ES-I3 (cell line): ENCODE data around the gene SLPI.

ENCODE experiments used
- H3K36me3 ChIP-seq: 2 replicates; pipeline ENCODE4 v1.6.1; 2013; ENCODE audit warnings: mild to moderate bottlenecking, low read length, control low read depth, moderate library complexity; ENCODE audit not compliant: insufficient read depth
- H3K4me1 ChIP-seq: 2 replicates; pipeline ENCODE4 v1.6.1; 2013; ENCODE audit warnings: mild to moderate bottlenecking, control low read depth, low read length; ENCODE audit not compliant: insufficient read depth
- H3K9ac ChIP-seq: 2 replicates; pipeline ENCODE4 v1.6.1; 2013; ENCODE audit warnings: low read depth, mild to moderate bottlenecking, low read length, moderate library complexity
- H3K9me3 ChIP-seq: 2 replicates; pipeline ENCODE4 v1.6.1; 2013; ENCODE audit warnings: mild to moderate bottlenecking, low read length, moderate library complexity; ENCODE audit not compliant: control insufficient read depth, insufficient read depth

The SLPI gene, protein sequence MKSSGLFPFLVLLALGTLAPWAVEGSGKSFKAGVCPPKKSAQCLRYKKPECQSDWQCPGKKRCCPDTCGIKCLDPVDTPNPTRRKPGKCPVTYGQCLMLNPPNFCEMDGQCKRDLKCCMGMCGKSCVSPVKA

DNA sequence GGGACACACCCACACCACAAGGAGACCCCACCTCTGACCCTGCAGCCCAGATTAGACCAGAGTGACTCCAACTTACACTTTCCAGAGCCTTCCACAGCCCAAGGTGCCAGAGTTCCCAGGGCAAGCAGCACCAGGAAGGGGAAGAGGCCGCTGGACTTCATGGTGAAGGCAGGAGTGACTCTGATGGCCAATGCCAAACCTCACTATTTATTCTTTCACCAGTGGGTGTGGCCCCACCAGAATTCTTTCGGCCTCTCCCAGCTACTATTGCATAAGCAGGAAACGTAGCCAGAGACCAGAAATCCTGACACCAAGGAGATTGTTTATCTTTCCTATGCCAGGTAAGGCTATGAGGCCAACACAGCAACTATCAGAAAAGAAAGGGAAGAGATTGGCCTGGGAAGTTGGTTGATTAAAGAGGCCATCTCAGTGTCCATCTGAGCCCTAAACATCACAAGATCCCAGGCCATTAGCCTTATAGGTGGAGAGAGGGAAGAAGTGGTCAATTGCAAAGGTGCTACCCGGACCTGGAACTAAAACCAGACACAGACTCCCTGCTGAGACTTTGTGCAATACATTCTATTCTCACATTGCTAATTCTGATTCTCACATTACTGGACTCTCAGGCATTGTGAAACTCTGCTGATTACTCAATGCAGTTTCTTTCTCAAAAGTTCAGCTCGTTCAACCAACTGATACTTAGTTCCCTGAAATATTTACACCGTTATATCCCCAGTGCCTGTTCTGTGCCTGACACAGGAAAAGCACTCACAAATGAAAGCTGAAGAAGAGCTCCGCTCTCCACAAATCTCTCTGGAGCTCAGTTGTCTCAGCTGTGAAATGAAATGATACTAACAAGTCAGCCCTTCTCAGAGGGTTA lies at the start of gene SLPI:
Gene SLPI, minus strand, starts transcription at position 182 of the 880 bp plus-strand sequence. Its CDS starts 21 bp downstream, at position 161.
- Histone ChIP-seq H3K9ac (no peak within 1 kb of the TSS), H3K36me3 (no peaks in the 10 kb centered on the region), H3K4me1 (peaks cover 4% of the 10 kb centered on the region), H3K9me3 (no peaks in the 10 kb centered on the region)

DNA sequence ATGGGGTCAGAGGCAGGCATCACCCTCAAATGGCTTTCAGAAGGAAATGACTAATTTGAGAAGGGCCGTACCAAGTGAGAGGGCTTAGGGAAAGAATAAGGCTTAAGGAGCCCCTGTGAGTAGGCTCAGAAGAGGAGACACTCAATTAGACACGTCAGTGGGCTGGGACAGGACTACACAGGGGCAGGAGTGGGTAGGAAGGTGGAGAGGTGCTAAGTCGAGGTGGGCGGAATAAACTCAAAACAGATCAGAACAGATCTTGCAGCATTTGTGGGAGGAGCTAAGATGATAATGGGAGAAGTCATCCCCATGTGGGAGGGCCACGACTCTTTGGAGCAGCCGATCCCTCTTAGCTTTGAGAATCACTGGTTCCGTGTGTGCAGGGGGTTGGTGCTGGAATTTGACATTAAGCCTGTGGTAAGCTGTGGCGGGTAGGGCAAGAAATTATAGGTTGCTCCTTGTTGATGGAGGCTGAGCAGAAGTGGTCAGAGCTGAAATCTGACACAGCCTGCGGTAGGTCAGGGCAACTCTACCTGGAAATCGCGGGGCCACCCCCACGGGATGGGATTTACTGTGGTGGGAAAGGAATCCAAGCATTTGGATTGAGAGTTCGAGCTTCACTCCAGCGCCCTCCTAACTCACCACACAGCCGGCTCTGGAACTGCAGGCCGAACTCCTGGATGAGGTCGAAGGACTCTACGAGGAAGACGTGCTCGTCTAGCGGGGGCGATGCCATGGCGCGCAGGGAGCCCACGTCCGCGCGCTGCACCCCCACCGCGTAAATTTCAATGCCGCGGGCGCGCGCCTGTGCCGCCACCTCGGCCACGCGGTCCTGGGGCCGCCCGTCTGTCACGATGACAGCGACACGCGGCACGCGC lies 49.5 kb upstream of the SLPI start:
- peaks cover 7% of the 10 kb centered on the region for H3K4me1 ChIP-seq
- H3K9me3 ChIP-seq = no peaks in the 10 kb centered on the region; the same call in 1 of the 2 replicates
- H3K9ac ChIP-seq = no peak overlapping the region
- no peaks in the 10 kb centered on the region for H3K36me3 ChIP-seq

DNA sequence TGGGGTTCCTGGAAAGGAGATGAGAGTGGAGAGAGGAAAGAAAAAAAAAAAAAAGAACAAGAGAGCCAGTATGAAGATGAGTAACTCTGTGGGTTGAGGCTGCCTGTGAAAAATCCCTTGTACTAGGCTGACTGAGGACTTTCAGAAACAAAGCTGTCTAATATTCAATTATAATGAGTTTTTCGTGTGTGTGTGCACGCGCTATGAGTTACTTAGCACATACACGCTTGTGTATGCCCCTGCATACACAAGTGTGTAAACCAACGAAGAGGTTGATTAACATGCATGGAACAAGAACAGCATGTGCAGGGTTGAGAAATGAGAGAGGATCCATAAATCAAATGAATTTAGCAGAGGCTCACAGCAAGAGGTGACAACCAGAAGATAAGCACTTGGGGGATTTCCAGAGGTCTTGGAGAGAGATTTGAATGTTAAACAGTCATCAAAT lies 47.5 kb upstream of the SLPI start:
- Histone ChIP-seq H3K9me3 (no peaks in the 10 kb centered on the region; the same call in 1 of the 2 replicates), H3K36me3 (no peaks in the 10 kb centered on the region), H3K4me1 (peaks cover 7% of the 10 kb centered on the region), H3K9ac (no peak overlapping the region)

DNA sequence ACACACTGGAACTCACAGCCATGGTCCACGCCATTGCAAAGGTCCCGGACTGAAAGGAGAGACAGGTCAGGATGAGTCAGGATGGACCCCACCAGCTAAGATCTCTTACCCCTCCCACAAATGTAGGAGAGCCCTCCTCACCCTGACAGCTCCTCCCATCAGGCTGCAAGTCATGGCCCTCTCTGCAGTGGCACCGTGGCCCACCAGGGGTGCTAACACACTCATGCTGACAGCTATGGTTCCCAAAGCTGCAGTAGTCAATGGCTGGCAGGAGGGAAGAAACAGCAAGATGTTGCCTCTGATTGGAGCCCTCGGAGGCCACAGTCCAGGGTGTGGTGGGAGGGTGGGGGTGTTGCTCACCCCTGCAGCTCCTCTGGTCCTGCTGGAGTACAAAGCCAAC lies 46.6 kb upstream of the SLPI start:
- H3K9me3 ChIP-seq = no peaks in the 10 kb centered on the region
- peaks cover 7% of the 10 kb centered on the region for H3K4me1 ChIP-seq
- peak overlapping the region; percentile 43; the same call in 1 of the 2 replicates for H3K9ac ChIP-seq
- no peaks in the 10 kb centered on the region for H3K36me3 ChIP-seq

DNA sequence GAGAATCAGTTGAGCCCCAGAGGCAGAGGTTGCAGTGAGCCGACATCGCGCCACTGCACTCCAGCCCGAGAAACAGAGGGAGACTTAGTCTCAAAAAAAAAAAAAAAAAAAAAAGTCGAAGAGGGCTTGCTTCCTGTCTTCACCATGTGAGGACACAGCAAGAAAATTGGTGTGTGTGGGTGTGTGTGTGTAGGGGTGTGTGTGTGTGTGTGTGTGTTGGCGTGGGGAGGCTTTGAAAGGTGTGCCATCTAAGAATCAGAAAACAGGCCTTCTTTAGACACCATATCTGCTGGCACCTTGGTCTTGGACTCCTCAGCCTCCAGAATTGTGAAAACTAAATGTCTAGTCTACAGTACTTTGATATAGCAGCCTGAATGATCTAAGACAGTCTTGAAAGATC lies 45.4 kb upstream of the SLPI start:
- 0 out of 2 replicates have a peak, but pooled peaks cover 3% of the 10 kb centered on the region for H3K9me3 ChIP-seq
- H3K9ac ChIP-seq = no peak overlapping the region
- H3K36me3 ChIP-seq = no peaks in the 10 kb centered on the region
- H3K4me1 ChIP-seq = peaks cover 7% of the 10 kb centered on the region

DNA sequence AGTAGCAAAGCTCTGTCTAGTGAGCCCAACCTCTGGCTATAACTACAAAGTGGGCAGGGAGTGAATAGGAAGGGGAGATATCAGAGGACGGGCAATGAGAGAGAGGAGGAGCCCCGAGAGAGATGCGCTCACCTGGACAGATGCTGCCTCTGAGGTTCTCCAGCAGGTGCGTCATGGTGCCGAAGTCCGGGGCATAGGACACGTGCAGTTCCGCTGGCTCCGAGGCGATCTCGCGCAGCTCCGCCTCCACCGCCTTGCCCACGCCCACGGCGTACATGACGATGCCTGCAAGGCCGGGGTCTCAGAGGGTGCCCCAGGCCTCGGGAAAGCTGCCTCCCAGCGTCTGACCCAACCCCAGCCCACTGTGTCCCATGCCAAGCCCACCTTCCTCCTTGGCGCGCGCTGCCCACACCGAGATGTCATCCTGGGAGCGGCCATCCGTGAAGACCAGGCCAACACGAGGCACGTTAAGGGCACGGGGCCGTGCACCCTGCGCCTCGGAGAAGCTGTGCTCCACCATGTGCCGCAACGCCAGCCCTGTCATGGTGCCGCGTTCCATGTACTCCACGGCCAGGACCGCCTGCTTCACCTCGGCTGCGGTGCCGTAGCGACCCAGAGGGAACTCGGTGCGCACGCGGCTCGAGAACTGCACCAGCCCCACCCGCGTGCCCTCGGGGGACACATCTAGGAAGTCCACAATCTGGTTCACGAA lies 43.6 kb upstream of the SLPI start:
- Histone ChIP-seq H3K9me3 (peaks cover 12% of the 10 kb centered on the region; the same call in 1 of the 2 replicates), H3K4me1 (peaks cover 7% of the 10 kb centered on the region), H3K36me3 (no peaks in the 10 kb centered on the region), H3K9ac (no peak overlapping the region)

DNA sequence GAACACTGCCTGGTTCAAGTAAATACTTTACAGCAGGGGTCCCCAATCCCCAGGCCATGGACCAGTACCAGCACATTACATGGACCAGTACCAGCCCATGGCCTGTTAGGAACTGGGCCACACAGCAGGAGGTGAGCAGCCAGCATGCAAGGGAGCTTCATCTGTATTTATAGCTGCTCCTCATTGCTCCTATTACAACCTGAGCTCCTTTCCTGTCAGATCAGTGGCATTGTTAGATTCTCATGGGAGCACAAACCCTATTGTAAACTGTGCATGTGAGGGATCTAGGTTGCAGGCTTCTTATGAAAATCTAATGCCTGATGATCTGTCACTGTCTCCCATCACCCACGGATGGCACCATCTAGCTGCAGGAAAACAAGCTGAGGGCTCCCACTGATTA lies 40.3 kb upstream of the SLPI start:
- Histone ChIP-seq H3K9me3 (peaks cover 12% of the 10 kb centered on the region; the same call in 1 of the 2 replicates), H3K4me1 (no peaks in the 10 kb centered on the region; the same call in 1 of the 2 replicates), H3K36me3 (no peaks in the 10 kb centered on the region), H3K9ac (no peak overlapping the region)

DNA sequence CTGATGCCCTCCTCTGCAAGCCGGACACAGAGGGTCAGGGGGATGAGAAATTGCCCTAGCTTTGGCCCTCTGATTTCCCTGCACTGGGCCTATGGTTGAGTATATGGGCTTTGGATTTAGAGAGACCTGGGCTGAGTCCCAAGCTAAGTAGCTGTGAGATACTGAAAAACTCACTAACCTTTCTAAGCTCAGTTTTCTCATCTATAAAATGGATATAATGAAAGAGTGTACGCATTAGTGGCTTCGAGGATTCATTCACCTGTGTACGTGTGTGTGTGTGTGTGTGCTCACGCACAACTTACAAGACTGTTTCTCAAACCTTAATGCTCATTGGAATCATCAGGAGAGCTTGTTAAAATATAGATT lies 39.6 kb upstream of the SLPI start:
- Histone ChIP-seq H3K9me3 (peaks cover 12% of the 10 kb centered on the region; the same call in 1 of the 2 replicates), H3K9ac (no peak overlapping the region), H3K36me3 (no peaks in the 10 kb centered on the region), H3K4me1 (no peaks in the 10 kb centered on the region; the same call in 1 of the 2 replicates)

DNA sequence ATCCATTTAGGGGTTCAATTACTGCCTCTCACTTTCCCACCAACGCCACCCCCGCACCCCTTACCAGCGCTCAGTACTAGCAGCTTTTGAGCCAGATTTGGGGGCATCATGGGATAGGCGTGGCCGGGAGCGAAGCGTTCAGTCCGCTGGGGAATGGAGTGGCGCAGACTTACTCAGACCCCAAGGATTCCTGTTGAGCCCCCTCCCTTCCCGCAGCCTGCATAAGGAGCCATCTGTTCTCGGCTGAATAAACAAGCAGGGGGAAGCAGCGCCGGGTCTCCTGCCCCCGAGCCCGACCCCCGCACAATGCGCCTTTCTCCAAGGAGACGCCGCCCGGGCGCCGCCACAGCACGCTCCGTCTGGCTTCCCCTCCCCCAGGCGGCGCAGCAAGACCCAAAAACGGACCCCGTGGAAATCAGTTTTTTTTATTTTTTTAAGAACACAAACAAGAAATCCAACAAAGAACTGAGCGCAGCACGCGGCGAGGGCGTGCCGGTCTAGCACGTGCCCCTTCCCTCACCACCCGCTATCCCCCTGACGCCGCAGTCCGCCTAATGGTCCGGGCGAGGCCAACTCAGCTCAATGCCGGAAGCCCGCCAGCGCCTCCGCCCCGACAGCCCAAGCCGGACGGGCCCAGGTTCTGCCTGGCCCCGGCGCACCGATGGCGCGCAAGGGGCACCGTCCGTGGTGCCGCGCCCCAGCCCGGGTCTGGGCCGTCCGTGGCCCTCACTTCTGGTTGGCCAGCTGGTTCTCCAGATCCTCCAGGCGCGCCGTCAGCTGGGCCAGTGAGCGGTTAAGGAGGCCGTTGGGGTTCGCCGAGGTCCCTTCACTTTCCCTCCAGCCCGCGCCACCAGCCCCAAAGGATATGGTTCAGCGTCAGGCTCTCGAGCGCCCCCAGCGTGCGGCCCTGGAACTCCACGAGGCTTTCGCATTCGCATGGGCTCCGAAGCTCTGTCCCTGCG lies 39.0 kb upstream of the SLPI start:
- Histone ChIP-seq H3K4me1 (no peaks in the 10 kb centered on the region; the same call in 1 of the 2 replicates), H3K9me3 (peaks cover 12% of the 10 kb centered on the region; the same call in 1 of the 2 replicates), H3K9ac (peak overlapping the region; percentile 77), H3K36me3 (no peaks in the 10 kb centered on the region)

DNA sequence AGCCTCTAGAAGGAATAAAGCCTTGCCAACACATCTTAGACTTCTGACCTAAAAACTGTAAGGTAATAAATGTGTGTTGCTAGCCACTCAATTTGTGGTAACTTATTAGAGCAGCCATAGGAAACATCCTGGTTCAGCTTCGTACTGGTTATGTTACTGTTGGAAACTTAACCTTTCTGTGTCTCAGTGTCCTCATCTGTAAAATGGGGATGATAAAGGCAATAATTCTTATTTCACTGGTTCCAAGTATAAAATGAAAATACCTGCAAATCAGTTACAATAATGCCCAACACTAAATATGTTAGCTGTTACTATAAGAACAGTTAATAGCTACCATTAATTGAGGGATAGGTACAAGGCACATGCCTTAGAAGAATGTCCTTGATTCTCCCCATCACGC lies 38.0 kb upstream of the SLPI start:
- Histone ChIP-seq H3K36me3 (no peaks in the 10 kb centered on the region), H3K4me1 (no peaks in the 10 kb centered on the region; the same call in 1 of the 2 replicates), H3K9me3 (peaks cover 12% of the 10 kb centered on the region; the same call in 1 of the 2 replicates), H3K9ac (no peak overlapping the region)

DNA sequence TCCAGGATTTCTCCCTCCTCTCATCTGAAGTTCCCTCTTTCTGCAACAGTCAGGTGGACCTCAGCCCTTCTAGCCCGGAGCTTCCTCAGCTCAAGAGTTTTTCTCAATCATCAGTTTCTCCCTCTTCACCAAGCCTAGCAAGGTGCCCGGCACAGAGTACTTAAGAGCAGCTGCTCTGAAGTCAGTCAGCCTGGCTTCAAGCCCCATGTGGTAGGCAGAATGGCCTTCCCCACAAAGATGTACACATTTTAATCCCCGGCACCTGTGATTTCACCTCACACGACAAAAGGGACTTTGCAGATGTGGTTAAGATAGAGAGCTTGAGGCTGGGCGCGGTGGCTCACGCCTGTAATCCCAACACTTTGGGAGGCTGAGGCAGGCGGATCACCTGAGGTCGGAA lies 37.2 kb upstream of the SLPI start:
- Histone ChIP-seq H3K36me3 (no peaks in the 10 kb centered on the region), H3K9me3 (peaks cover 12% of the 10 kb centered on the region; the same call in 1 of the 2 replicates), H3K4me1 (no peaks in the 10 kb centered on the region; the same call in 1 of the 2 replicates), H3K9ac (no peak overlapping the region)

DNA sequence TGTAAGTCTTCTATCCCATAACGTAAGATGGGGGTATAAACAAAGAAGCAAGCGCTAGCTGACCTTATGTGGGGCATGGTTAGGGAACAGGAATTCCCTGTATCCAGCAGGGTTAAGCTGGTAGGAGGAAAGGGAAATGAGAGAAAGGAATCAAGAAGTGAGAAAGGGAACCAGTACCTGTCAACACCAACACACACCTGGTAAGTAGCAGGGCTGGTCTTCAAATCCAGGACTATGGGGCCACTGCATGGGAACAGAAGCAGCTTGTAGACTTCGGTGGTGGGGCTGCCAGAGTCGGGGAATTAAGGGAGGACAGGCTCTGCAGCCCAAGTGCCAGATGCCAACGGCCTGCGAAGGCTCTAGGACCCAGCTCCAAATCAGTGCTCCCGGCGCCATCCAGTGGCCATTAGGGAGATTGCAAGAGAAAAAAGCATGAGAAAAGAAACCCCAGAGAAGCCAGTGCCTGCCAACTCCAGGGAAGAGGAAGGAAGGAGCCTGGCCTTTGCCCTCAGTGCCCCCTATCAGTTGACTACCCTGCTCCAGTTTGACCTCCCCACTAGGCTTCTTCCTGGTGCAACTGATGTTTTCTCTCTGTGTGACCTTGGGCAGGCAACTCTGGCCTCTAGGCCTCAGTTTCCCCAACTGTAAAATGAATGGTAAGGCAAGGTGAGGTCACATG lies 36.5 kb upstream of the SLPI start:
- no peak overlapping the region for H3K9ac ChIP-seq
- H3K9me3 ChIP-seq = peaks cover 12% of the 10 kb centered on the region; the same call in 1 of the 2 replicates
- no peaks in the 10 kb centered on the region; the same call in 1 of the 2 replicates for H3K4me1 ChIP-seq
- H3K36me3 ChIP-seq = no peaks in the 10 kb centered on the region
